ENCODE measurements around the gene CHCHD10.
A peak's percentile ranks its signal among the peaks of the same experiment; 100 is the strongest.

CHCHD10 gene

GRCh38 chr22:23772315-23772648 is 4.5 kb upstream of the CHCHD10 start:
- Histone ChIP-seq H3K4me1 (no peaks in the 10 kb centered on the region), H3K79me2 (peaks cover 3% of the 10 kb centered on the region), H3K9me3 (ENCODE audit: control insufficient read depth, low read length) (no peaks in the 10 kb centered on the region), H3K4me2 (ENCODE audit: low read length) (peak overlapping the region; percentile 72), H3K9ac (no peak overlapping the region), H3K4me3 (ENCODE audit: low read depth, low read length) (peak overlapping the region; percentile 11), H2AFZ (peak overlapping the region; percentile 38), H3K27ac (no peak overlapping the region), H3K36me3 (ENCODE audit: control insufficient read depth, insufficient read depth, low read length) (no peaks in the 10 kb centered on the region), H3K27me3 (ENCODE audit: control insufficient read depth, insufficient read depth, low read length) (no peaks in the 10 kb centered on the region)
- TF ChIP-seq CTCF (IDR thresholded peaks at IDR 0.05), result no peak

- H3K27me3 ChIP-seq (ENCODE audit: control insufficient read depth, insufficient read depth, low read length), result no peaks in the 10 kb centered on the region
- H3K9ac ChIP-seq, result no peak overlapping the region
- no peak overlapping the region for H3K4me2 ChIP-seq (ENCODE audit: low read length)
- no peak overlapping the region for H3K4me3 ChIP-seq (ENCODE audit: low read depth, low read length)
- H2AFZ ChIP-seq, result no peak overlapping the region
- no peaks in the 10 kb centered on the region for H3K9me3 ChIP-seq (ENCODE audit: control insufficient read depth, low read length)
- H3K4me1 ChIP-seq, result no peaks in the 10 kb centered on the region
- TF ChIP-seq CTCF (IDR thresholded peaks at IDR 0.05), result no peak
- no peak overlapping the region for H3K27ac ChIP-seq
- H3K36me3 ChIP-seq (ENCODE audit: control insufficient read depth, insufficient read depth, low read length), result no peaks in the 10 kb centered on the region
- H3K79me2 ChIP-seq, result peaks cover 3% of the 10 kb centered on the region
Measured at GRCh38 chr22:23769321-23769965, 1.7 kb upstream of the CHCHD10 start.

GRCh38 chr22:23767303-23767672 is 484 bp downstream of the CHCHD10 start:
- Histone ChIP-seq H2AFZ (peak overlapping the region; percentile 93), H3K79me2 (peaks cover 3% of the 10 kb centered on the region), H3K9ac (no peak overlapping the region), H3K36me3 (ENCODE audit: control insufficient read depth, insufficient read depth, low read length) (no peaks in the 10 kb centered on the region), H3K27me3 (ENCODE audit: control insufficient read depth, insufficient read depth, low read length) (no peaks in the 10 kb centered on the region), H3K4me1 (no peaks in the 10 kb centered on the region), H3K27ac (peak overlapping the region; percentile 88), H3K4me2 (ENCODE audit: low read length) (peak overlapping the region; percentile 100), H3K9me3 (ENCODE audit: control insufficient read depth, low read length) (no peaks in the 10 kb centered on the region), H3K4me3 (ENCODE audit: low read depth, low read length) (peak overlapping the region; percentile 77)
- no peak for TF ChIP-seq CTCF (IDR thresholded peaks at IDR 0.05)

GRCh38 chr22:23764899-23765881 is 2.6 kb downstream of the CHCHD10 start:
- Histone ChIP-seq H3K79me2 (peaks cover 3% of the 10 kb centered on the region), H3K27ac (no peak overlapping the region), H3K36me3 (ENCODE audit: control insufficient read depth, insufficient read depth, low read length) (no peaks in the 10 kb centered on the region), H3K4me1 (no peaks in the 10 kb centered on the region), H3K27me3 (ENCODE audit: control insufficient read depth, insufficient read depth, low read length) (no peaks in the 10 kb centered on the region), H3K4me2 (ENCODE audit: low read length) (peak overlapping the region; percentile 100), H2AFZ (no peak overlapping the region), H3K9ac (no peak overlapping the region), H3K4me3 (ENCODE audit: low read depth, low read length) (no peak overlapping the region), H3K9me3 (ENCODE audit: control insufficient read depth, low read length) (no peaks in the 10 kb centered on the region)
- TF ChIP-seq CTCF (IDR thresholded peaks at IDR 0.05), result no peak

Data from parathyroid adenoma (tissue), 2 donors.